BJ (cell line): ENCODE data around the gene ANKZF1. TPM values are rescaled to one million over a fixed set of nuclear protein-coding genes. Genes with fewer than 3 reads are reported as not detected.

Source experiments
- CTCF ChIA-PET: fragments of 350-600 bp; formaldehyde crosslinking; extraction: SDS; loops from one replicate; lab custom pipeline; 2021; ENCODE audit warnings: antibody characterized with exemption, inconsistent platforms; lab: Yijun Ruan, JAX
- POLR2A ChIA-PET: fragments of 300-600 bp; sonication (Branson Sonifier 250); formaldehyde crosslinking; extraction: SDS; loops from one replicate; lab custom pipeline; 2021; ENCODE audit warnings: antibody characterized with exemption; lab: Charles Lee
- DNase-seq: peaks from one replicate; pipeline ENCODE4 v3.0.0-alpha.2; 2011; ENCODE audit warnings: low read depth
- H3K27me3 ChIP-seq: 2 replicates; pipeline ENCODE4 v1.6.0; 2011; ENCODE audit warnings: low read length; ENCODE audit not compliant: control insufficient read depth, insufficient read depth
- H3K36me3 ChIP-seq: 2 replicates; pipeline ENCODE4 v1.5.1; 2011; ENCODE audit warnings: low read length; ENCODE audit not compliant: control insufficient read depth, insufficient read depth
- H3K4me3 ChIP-seq: 2 replicates; pipeline ENCODE4 v1.5.1; 2011; ENCODE audit warnings: low read depth, mild to moderate bottlenecking, control low read depth, low read length
- polyA plus RNA-seq: library from polyadenylated mRNA; depleted of rRNA; stranded (reverse); fragments of >200 nt; gene quantifications from 2 replicates; pipeline ENCODE4 v1.2.3, GENCODE V29; 2011
- TF ChIP-seq, protein P1 (sequence below): IDR thresholded peaks from 2 replicates; pipeline ENCODE4 v1.5.1; 2011; ENCODE audit warnings: low read depth, mild to moderate bottlenecking, control low read depth, inconsistent platforms, low read length, moderate library complexity; ENCODE audit not compliant: insufficient read depth

ANKZF1 gene
- polyA plus RNA-seq, 1 experiment: 37.7 TPM

DNA sequence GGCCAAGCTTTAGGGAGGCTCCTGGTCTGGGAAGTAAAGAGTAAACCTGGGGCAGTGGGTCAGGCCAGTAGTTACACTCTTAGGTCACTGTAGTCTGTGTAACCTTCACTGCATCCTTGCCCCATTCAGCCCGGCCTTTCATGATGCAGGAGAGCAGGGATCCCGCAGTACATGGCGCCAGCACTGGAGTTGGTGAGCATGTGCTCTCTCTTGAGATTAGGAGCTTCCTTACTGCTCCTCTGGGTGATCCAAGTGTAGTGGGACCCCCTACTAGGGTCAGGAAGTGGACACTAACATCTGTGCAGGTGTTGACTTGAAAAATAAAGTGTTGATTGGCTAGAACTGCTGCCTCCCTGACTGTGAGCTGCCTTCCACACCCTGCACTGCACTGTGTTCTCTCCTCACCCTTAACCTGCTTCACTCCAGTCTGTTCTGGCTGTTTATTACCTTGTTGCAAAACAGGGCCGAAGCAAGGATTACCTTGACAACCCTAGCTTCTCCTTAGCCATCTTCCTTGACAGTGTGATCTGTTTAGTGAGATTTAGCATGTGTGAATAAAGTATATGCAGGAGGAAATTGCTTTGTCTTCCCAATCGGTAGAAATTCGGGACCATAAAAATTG is 46.3 kb upstream of the ANKZF1 start:
- Histone ChIP-seq H3K36me3 (peaks cover 37% of the 10 kb centered on the region), H3K27me3 (no peaks in the 10 kb centered on the region), H3K4me3 (no peak overlapping the region)
- DNase-seq: no peak
- TF ChIP-seq, protein P1, sequence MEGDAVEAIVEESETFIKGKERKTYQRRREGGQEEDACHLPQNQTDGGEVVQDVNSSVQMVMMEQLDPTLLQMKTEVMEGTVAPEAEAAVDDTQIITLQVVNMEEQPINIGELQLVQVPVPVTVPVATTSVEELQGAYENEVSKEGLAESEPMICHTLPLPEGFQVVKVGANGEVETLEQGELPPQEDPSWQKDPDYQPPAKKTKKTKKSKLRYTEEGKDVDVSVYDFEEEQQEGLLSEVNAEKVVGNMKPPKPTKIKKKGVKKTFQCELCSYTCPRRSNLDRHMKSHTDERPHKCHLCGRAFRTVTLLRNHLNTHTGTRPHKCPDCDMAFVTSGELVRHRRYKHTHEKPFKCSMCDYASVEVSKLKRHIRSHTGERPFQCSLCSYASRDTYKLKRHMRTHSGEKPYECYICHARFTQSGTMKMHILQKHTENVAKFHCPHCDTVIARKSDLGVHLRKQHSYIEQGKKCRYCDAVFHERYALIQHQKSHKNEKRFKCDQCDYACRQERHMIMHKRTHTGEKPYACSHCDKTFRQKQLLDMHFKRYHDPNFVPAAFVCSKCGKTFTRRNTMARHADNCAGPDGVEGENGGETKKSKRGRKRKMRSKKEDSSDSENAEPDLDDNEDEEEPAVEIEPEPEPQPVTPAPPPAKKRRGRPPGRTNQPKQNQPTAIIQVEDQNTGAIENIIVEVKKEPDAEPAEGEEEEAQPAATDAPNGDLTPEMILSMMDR: no peak
- POLR2A ChIA-PET: no interaction called here
- CTCF ChIA-PET: interaction anchor here (1.6 to 2.7 kb wide), 3 partner anchors 10 to 35 kb away, joined by 4 to 13 read pairs (median 4); partner anchors contain the start of gene SLC23A3

DNA sequence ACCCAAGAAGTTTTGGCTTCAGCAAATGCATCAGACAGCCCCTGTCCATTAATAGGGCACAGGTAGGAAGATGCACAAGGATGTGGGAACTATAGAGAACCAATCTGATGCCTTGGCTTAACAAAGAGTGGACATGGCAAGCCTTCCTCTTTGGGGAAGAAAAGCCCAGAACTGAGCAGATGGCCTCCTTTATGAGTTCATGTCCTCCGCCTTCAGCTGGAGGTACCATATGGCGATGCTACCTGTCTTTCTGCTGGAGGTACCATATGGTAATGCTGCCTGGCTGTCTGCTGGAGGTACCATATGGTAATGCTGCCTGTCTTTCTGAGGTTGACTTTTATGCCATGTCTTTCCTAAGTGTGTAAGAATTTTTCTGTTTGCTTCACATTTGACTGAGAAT is 45.5 kb upstream of the ANKZF1 start:
- ChIA-PET CTCF (no interaction called here), POLR2A (no interaction called here)
- Histone ChIP-seq H3K27me3 (no peaks in the 10 kb centered on the region), H3K36me3 (peaks cover 37% of the 10 kb centered on the region), H3K4me3 (no peak overlapping the region)
- TF ChIP-seq, protein P1: no peak
- DNase-seq: no peak

DNA sequence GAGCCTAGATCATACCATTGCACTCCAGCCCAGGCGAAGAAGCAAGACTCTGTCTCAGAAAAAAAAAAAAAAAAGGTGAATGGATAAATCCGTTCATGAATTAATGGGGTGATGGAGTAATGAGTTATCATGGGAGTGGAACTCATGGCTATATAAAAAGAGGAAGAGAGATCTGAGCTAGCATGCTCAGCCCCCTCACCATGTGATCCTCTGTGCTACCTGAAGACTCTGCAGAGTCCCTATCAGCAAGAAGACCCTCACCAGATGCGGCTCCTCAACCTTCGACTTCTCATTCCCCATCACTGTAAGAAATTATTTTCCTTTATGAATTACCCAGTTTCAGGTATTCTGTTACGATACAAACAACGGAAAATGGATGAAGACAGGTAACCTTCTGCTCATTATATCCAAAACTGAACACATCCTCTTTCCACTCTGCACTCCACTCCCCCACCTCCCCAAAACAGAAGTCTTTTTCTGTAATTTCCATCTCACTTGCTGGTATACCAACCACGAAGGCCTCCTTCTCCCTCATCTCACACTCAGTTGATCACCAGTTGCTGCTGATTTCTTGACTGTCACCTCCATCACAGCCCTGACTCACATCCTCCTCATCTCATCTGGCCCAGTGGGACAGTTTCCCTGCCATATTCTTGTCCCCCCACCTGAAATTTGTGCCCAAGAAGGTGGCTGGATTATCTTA is 42.7 kb upstream of the ANKZF1 start:
- ChIA-PET POLR2A (no interaction called here), CTCF (no interaction called here)
- DNase-seq: no peak
- TF ChIP-seq, protein P1: no peak
- no peaks in the 10 kb centered on the region for H3K27me3 ChIP-seq
- H3K4me3 ChIP-seq: no peak overlapping the region
- peaks cover 16% of the 10 kb centered on the region for H3K36me3 ChIP-seq

DNA sequence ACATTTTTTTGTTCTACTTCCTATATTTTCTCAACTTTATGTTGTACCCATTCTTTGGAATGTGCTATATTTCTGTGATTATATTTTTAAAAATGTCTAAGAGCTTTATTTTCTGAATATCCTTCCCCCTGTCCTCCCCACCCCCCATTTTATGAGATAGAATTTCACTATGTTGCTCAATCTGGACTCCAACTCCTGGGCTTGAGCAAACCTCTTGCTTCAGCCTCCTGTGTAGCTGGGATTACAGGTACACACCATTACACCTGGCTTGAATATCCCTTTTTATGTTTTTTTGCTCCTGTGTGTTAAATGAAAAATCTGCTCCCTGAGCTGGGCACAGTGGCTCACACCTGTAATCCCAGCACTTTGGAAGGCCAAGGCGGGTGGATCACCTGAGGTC is 32.2 kb upstream of the ANKZF1 start:
- ChIA-PET CTCF (interaction anchor here (0.9 to 2.1 kb wide), 3 partner anchors 9 to 26 kb away, joined by 4 to 7 read pairs (median 4); partner anchors contain the start of gene ZFAND2B), POLR2A (no interaction called here)
- Histone ChIP-seq H3K36me3 (no peaks in the 10 kb centered on the region), H3K27me3 (no peaks in the 10 kb centered on the region), H3K4me3 (no peak overlapping the region)
- TF ChIP-seq, protein P1: no peak
- DNase-seq: no peak

DNA sequence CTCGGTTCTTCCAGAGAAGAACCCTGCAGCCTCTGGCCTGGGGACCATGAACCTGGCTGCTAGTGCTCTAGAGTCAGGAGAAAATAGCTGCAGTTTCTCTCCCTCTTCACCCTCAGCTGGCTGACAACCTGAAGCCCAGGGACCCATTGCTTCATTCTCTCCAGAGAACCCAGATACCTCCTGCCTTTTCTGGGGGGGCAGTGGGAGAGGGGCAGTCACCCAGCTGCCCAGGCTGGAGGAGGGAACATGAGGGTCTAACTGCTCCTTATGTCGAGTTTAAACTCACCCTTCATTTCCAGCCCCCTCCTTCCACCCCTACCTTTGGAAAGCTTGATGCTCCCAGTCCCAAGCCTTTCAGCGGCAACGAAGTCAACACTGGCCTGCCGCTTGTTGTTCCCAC is 30.6 kb upstream of the ANKZF1 start:
- CTCF ChIA-PET: interaction anchor here (1.0 to 1.9 kb wide), 5 partner anchors 14 to 96 kb away, joined by 3 to 7 read pairs (median 4); no protein-coding TSS in a partner anchor
- TF ChIP-seq, protein P1: no peak
- Histone ChIP-seq H3K4me3 (no peak overlapping the region), H3K36me3 (no peaks in the 10 kb centered on the region), H3K27me3 (no peaks in the 10 kb centered on the region)
- POLR2A ChIA-PET: no interaction called here
- no peak for DNase-seq
